PC-3 (cell line): ENCODE measurements around the gene POLR2F. TPM values are rescaled to one million over a fixed set of nuclear protein-coding genes. Genes with fewer than 3 reads are reported as not detected.

ENCODE experiments used
- ATAC-seq: fragments of 200-7000 bp; cut with Tn5 transposase; 2 replicates; pipeline ENCODE4 v1.9.1; 2020; ENCODE audit warnings: mild to moderate bottlenecking, moderate library complexity
- BruUV-seq: library from RNA; stranded (reverse); fragments of 400-500 nt; replicated peaks from 2 replicates; lab custom pipeline; 2021; lab: Mats Ljungman, UMichigan
- CTCF ChIA-PET: fragments of 300-600 bp; sonication (Branson Sonifier 250); formaldehyde crosslinking; loops from one replicate; lab custom pipeline; 2022; ENCODE audit warnings: antibody characterized with exemption; lab: Charles Lee
- POLR2A ChIA-PET: fragments of 300-600 bp; sonication (Branson Sonifier 250); formaldehyde crosslinking; loops from one replicate; lab custom pipeline; 2022; ENCODE audit warnings: antibody characterized with exemption; ENCODE audit not compliant: unreplicated experiment; lab: Charles Lee
- DNase-seq: peaks from one replicate; pipeline ENCODE4 v3.0.0-alpha.2; 2015
- H2AFZ ChIP-seq: fragments of 300-600 bp; sonication (generic); 2 replicates; pipeline ENCODE4 v1.6.0; 2016; ENCODE audit warnings: antibody characterized with exemption, low read length
- H3F3A ChIP-seq: fragments of 300-600 bp; sonication (generic); one replicate; pipeline ENCODE4 v1.6.0; 2017; ENCODE audit warnings: antibody characterized with exemption, low read length, control low read depth, mild to moderate bottlenecking; ENCODE audit not compliant: unreplicated experiment
- H3K27ac ChIP-seq: fragments of 300-600 bp; sonication (generic); 2 replicates; pipeline ENCODE4 v1.5.1; 2016; ENCODE audit warnings: mild to moderate bottlenecking, low read length
- H3K27me3 ChIP-seq: fragments of 300-600 bp; sonication (generic); 2 replicates; pipeline ENCODE4 v1.6.1; 2016; ENCODE audit warnings: low read length, mixed read lengths
- H3K36me3 ChIP-seq: fragments of 300-600 bp; sonication (generic); 2 replicates; pipeline ENCODE4 v1.6.1; 2016; ENCODE audit warnings: low read depth, mixed run types, low read length, mixed read lengths
- H3K4me1 ChIP-seq: fragments of 300-600 bp; sonication (generic); 2 replicates; pipeline ENCODE4 v1.5.1; 2016; ENCODE audit warnings: low read length; ENCODE audit not compliant: insufficient read depth
- H3K4me2 ChIP-seq: fragments of 300-600 bp; sonication (generic); 2 replicates; pipeline ENCODE4 v1.6.0; 2016; ENCODE audit warnings: low read length
- H3K4me3 ChIP-seq: fragments of 300-600 bp; sonication (generic); 2 replicates; pipeline ENCODE4 v1.5.1; 2016; ENCODE audit warnings: mild to moderate bottlenecking, low read length, mixed read lengths
- H3K79me2 ChIP-seq: fragments of 300-600 bp; sonication (generic); 2 replicates; pipeline ENCODE4 v1.6.1; 2017; ENCODE audit warnings: low read length, mixed read lengths
- H3K9ac ChIP-seq: fragments of 300-600 bp; sonication (generic); 2 replicates; pipeline ENCODE4 v1.6.0; 2016; ENCODE audit warnings: mild to moderate bottlenecking, low read length
- H3K9me2 ChIP-seq: fragments of 300-600 bp; sonication (generic); replicated peaks from 2 replicates; pipeline ENCODE4 v1.6.1; 2016; ENCODE audit warnings: mixed run types, low read length, mixed read lengths
- H3K9me3 ChIP-seq: fragments of 300-600 bp; sonication (generic); 2 replicates; pipeline ENCODE4 v1.6.1; 2016; ENCODE audit warnings: low read length, mixed read lengths
- H4K20me1 ChIP-seq: fragments of 300-600 bp; sonication (generic); 2 replicates; pipeline ENCODE4 v1.6.1; 2016; ENCODE audit warnings: low read length, mixed read lengths
- CTCF ChIP-seq: fragments of 300-600 bp; sonication (generic); conservative IDR thresholded peaks from 2 replicates; pipeline ENCODE4 v1.5.1; 2017; ENCODE audit warnings: antibody characterized with exemption, low read depth, mild to moderate bottlenecking, low read length
- EZH2 ChIP-seq: fragments of 300-600 bp; sonication (generic); IDR thresholded peaks from one replicate; pipeline ENCODE4 v1.6.1; 2017; ENCODE audit warnings: antibody characterized with exemption, mild to moderate bottlenecking, low read length; ENCODE audit not compliant: unreplicated experiment
- EZH2phosphoT487 ChIP-seq: fragments of 300-600 bp; sonication (generic); IDR thresholded peaks from 2 replicates; pipeline ENCODE4 v1.6.1; 2018; ENCODE audit warnings: mild to moderate bottlenecking, antibody characterized with exemption, low read length, borderline replicate concordance
- intact Hi-C: fragments of 100-400 bp; cut with micrococcal nuclease; formaldehyde crosslinking; loops from 2 replicates; pipeline ENCODE4 v1.9.0; 2023
- total RNA-seq: library from RNA; depleted of rRNA; stranded (reverse); fragments of >200 nt; gene quantifications from 2 replicates; pipeline ENCODE4 v1.2.3, GENCODE V29; 2014

POLR2F gene
- total RNA-seq, 1 experiment from 2014 or later, result 177 TPM

GRCh38 chr22:37994049-37994448 is 40.5 kb downstream of the POLR2F start:
- Histone ChIP-seq H3F3A (no peaks in the 10 kb centered on the region), H3K9me2 (no peaks in the 10 kb centered on the region), H3K4me1 (peaks cover 3% of the 10 kb centered on the region), H3K27ac (no peak overlapping the region), H3K79me2 (no peaks in the 10 kb centered on the region), H4K20me1 (no peaks in the 10 kb centered on the region), H3K36me3 (no peaks in the 10 kb centered on the region), H2AFZ (no peak overlapping the region), H3K4me3 (no peak overlapping the region), H3K27me3 (no peaks in the 10 kb centered on the region), H3K9ac (no peak overlapping the region), H3K4me2 (no peak overlapping the region), H3K9me3 (no peaks in the 10 kb centered on the region)
- ChIA-PET POLR2A (interaction anchor here (0.6 kb wide), 1 partner anchor 63 kb away, joined by 5 read pairs; the partner anchor contains the start of gene PICK1), CTCF (no interaction called here)
- BruUV-seq, result no TSS peak
- no peak for DNase-seq
- no peak for TF ChIP-seq EZH2phosphoT487
- no peak for TF ChIP-seq EZH2
- TF ChIP-seq CTCF, result no peak
- intact Hi-C loops, result no loop called here
- ATAC-seq, result no peak

- H2AFZ ChIP-seq, result no peak overlapping the region
- DNase-seq (no peak), ATAC-seq (no peak)
- peaks cover 12% of the 10 kb centered on the region for H3K4me1 ChIP-seq
- H3K36me3 ChIP-seq, result no peaks in the 10 kb centered on the region
- H4K20me1 ChIP-seq, result no peaks in the 10 kb centered on the region
- no peak overlapping the region for H3K4me2 ChIP-seq
- H3K9me3 ChIP-seq, result no peaks in the 10 kb centered on the region
- intact Hi-C loops, result no loop called here
- no peak overlapping the region for H3K9ac ChIP-seq
- H3K9me2 ChIP-seq, result no peaks in the 10 kb centered on the region
- BruUV-seq, result no TSS peak
- ChIA-PET CTCF (interaction anchor here (0.5 kb wide), 1 partner anchor 47 kb away, joined by 4 read pairs; no protein-coding TSS in a partner anchor), POLR2A (interaction anchor here (0.6 kb wide), 1 partner anchor 328 kb away, joined by 8 read pairs; no protein-coding TSS in a partner anchor)
- no peak for TF ChIP-seq CTCF
- TF ChIP-seq EZH2phosphoT487, result no peak
- TF ChIP-seq EZH2, result no peak
- no peaks in the 10 kb centered on the region for H3K79me2 ChIP-seq
- no peak overlapping the region for H3K4me3 ChIP-seq
- H3K27me3 ChIP-seq, result no peaks in the 10 kb centered on the region
- H3F3A ChIP-seq, result no peaks in the 10 kb centered on the region
- H3K27ac ChIP-seq, result no peak overlapping the region
Observed at GRCh38 chr22:37994982-37995381, 41.5 kb downstream of the POLR2F start.

GRCh38 chr22:37995460-37995859 is 42.0 kb downstream of the POLR2F start:
- intact Hi-C loops, result no loop called here
- POLR2A ChIA-PET, result interaction anchor here (0.6 kb wide), 1 partner anchor 328 kb away, joined by 8 read pairs; no protein-coding TSS in a partner anchor

More at GRCh38 chr22:37995460-37995859, 42.0 kb downstream of the POLR2F start:
- Histone ChIP-seq H3K36me3 (no peaks in the 10 kb centered on the region), H3K4me1 (peaks cover 14% of the 10 kb centered on the region), H3K4me3 (no peak overlapping the region), H3K4me2 (no peak overlapping the region), H3K9ac (no peak overlapping the region), H3K27me3 (no peaks in the 10 kb centered on the region), H3F3A (no peaks in the 10 kb centered on the region), H3K79me2 (no peaks in the 10 kb centered on the region), H4K20me1 (no peaks in the 10 kb centered on the region), H2AFZ (no peak overlapping the region), H3K27ac (no peak overlapping the region), H3K9me2 (no peaks in the 10 kb centered on the region), H3K9me3 (no peaks in the 10 kb centered on the region)
- DNase-seq (no peak), ATAC-seq (no peak)
- no TSS peak for BruUV-seq
- no peak for TF ChIP-seq EZH2phosphoT487
- TF ChIP-seq CTCF, result no peak
- no peak for TF ChIP-seq EZH2
- CTCF ChIA-PET, result no interaction called here
